COLO668 (cell line): ENCODE measurements around the gene NTHL1.

ENCODE experiments used
- DNase-seq: peaks from one replicate; lab custom pipeline; 2025; ENCODE audit not compliant: unreplicated experiment; lab: John Stamatoyannopoulos, UW

NTHL1 gene

DNA sequence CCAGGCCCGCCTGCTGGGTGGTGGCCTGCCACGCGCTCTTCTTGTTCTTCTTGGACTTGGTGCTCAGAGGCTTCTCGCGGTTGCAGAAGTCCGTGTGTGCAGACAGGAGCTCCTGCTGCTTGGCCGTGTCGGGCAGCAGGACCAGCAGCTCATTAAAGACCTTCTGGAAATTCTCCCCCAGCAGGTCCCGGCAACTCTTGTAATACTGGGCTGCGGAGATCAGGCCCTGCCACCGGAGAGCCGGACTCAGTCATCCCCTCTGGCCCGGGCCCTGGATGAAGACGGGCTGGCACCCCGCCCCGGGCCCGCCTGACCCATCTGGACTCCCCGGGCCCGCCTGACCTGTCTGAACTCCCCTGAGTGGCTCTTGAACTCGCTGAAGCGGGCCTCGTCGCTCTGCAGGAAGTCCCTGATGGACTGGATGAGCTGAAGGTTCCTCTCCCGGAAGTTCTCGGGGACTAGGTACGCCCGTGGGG, 49.2 kb downstream of the NTHL1 start:
- no peak for DNase-seq

DNA sequence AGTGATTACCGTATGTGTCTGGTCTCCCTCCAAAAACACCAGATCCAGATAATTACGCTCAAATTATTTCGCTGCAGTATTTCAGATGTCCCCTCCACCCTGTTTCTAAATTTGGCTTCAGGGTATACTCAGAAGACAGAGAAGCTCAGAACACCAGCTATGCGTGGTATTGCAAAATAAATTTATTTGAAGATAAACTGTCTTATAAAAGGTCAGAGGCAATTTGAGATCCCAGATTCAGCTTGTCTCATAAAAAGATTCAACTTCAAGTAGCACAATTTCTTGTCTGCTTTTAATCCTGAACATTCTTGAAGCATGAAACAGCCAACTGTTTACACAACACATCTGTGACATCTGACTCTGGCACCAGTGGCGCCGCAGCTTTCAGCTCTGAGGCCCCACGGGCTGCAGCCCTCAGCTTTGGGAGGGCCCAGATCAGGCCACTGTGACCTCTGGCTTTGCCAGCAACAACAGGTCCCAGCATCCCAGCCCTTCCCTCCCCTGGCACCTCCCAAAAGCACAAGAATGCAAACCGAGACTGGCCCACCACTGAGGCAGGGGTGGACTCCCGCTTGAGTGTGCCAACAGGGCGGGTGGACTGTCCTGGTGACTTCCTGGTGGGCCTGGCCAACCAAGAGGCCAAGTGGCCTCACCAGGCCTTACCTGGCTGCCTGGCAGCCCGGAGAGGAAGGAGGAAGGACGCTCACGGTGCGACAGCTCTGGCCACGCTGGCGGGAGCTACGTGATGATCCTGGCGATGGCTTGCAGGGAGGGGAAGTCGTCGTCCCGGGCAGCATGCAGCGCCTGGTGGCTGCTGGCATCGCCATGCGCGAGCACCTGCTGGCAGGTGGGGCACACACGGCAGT, 49.9 kb downstream of the NTHL1 start:
- no peak for DNase-seq

DNA sequence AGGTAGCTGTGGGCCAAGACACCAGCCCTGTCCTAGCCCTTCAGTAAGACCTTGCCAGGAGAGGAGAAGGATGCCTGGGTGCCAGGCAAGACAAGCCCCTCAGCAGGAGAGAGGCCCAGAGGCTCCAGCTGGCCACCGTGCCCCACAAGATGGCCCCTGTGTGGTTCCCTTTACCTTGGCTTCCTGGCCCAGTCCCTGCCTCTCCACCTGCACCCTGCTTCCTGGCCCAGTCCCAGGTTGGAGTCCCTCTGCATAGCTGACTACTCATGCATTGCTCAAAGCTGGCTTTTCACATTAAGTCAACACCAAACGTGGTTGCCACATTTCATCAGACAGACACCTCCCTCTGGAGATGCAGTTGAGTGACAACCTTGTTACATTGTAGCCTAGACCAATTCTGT, 53.9 kb downstream of the NTHL1 start:
- DNase-seq, result peak; percentile 60

DNA sequence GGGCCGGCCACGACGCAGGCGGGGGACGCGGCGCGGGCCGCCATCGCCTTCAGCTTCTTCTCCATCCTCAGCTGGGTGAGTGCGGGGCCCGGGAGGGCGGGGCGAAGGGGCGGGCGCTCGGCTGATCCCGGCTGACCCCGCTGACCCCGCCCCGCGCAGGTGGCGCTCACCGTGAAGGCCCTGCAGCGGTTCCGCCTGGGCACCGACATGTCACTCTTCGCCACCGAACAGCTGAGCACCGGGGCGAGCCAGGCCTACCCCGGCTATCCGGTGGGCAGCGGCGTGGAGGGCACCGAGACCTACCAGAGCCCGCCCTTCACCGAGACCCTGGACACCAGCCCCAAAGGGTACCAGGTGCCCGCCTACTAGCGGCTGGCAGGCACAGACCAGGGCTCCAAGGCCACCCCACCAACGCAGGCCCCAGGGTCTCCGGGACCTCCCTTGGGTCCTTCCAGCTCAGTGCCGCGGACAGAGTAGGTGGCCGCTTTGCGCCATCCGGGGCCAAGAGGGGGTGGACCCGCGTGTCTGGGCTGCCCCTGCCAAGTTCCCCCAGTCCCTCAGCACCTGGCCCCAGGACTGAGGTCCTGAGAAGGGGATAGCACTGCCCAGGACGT, 54.8 kb downstream of the NTHL1 start:
- no peak for DNase-seq

DNA sequence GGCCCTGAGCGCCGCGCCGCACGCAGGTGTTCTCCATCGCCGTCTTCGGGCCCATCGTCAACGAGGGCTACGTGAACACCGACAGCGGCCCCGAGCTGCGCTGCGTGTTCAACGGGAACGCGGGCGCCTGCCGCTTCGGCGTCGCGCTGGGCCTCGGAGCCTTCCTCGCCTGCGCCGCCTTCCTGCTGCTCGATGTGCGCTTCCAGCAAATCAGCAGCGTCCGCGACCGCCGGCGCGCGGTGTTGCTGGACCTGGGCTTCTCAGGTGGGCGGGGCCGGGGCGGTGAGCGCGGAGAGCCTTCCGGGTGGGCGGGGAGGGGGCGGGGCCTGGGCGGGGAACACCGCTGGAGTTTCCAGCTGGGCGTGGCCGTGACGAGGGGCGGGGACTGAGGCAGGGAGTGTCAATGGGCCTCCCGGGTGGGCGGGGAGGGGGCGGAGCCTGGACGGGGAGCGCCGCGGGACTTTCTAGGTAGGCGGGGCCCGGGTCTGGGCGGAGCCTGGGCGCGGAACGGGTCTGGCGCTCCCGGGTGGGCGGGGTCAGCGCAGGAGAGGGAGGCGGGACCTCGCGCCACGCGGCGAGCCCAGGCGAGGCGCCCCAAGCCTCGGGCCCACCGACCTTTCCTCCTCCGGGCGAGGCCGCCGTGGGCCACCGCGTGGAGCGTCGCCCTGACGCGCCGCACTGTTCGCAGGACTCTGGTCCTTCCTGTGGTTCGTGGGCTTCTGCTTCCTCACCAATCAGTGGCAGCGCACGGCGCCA, 55.5 kb downstream of the NTHL1 start:
- DNase-seq, result peak; percentile 91

DNA sequence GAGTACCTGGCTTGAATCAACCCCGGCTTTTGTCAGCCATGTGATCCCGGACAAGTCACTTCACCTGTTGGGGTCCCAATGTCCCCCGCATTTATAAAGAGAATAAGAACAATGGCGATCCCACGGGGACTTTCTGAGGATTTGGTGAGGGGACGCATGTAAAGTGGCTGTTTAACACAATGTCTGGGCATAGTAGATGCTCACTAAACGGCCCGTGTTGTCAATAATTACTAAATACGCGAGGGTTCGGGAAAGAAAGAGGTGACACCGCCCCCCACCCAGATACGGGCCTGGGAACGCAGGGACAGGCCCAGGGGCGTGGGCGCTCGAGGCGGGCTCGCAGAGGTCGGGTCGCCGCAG, 56.1 kb downstream of the NTHL1 start:
- no peak for DNase-seq

DNA sequence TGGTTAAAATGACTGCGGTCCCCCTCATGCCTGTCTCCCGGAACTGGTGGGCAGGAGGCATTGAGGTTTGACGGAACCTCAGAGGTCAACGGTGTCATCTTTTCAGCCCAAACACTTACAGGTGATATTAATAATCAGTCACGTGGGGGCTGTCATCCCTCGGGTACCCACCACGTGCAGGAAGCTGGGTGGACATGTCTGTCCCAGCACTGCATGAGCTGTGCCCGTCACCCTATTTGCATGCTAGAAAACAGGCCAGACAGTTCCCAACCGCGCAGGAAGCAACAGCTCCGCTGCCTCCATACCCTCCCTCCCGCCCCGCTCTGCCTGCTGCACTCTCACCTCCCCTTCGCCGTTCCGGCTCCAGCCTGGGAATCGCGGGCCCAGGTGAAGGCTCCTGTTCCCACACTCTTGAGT, 56.5 kb downstream of the NTHL1 start:
- peak; percentile 13 for DNase-seq

DNA sequence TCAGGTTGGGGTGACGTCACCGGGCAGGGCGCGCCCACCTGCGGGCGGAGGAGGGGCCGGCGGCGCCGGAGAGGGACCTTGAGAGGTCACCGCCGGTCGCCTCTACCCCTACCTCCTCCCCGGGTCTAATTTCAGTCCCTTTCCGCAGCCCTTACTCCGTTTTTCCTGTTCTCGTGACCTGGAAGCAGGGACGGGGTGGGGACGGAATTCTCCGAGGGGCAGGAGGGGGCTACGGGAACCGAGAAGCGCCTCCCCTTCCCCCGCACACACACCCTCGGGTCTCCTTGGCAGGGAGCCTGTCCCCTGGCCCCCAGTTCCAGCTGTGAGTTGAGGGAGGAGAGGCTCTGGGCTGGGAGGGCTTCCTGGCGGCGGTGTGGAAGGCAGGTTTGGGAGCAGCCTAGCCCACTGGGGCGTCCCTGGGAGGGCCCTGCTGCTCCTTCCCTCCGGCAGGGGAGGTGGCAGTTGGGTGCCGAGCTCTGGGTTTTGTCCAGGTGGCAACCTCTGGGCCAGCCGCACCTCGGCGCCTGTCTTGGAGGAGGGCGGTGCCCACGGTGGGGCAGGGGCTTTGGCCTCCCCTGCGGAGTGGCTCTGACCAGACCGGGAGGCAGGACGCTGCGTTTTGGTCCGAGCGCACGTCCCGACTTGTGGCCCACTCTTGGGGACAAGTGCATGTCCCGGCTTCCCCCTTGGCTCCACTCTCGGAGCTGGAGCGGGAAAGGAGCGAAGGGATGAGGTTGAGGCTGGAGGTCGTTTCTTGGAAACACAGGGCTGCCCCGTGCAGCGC, 57.1 kb downstream of the NTHL1 start:
- DNase-seq, result peak; percentile 79

DNA sequence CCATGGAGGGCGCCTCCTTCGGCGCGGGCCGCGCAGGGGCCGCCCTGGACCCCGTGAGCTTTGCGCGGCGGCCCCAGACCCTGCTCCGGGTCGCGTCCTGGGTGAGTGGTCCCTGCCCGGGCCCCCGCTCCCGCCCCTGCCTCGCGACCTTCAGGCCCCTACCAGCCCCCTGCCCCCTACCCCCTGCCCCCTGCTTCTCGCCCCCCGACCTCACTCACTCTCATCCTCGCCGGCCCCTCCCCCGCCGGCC, 57.6 kb downstream of the NTHL1 start:
- no peak for DNase-seq
